Stimulated activated naive CD8-positive, alpha-beta T cell treated with anti-CD3 and anti-CD28 coated beads, Interleukin-15, Interleukin-2, amounts not matched to agents 100 U/mL and 50 U/mL, for 24 hours (primary cell): ENCODE measurements around the gene NABP2.
A peak's percentile ranks its signal among the peaks of the same experiment; 100 is the strongest.
"Not testable (repeated sequence)": the region's sequence is repeated elsewhere in the genome, so short reads cannot be mapped to it uniquely, and the experiment has no call there.

Experiments used
- ATAC-seq: fragments of 150-1000 bp; cut with Tn5 transposase; one replicate; pipeline ENCODE4 v1.10.0; 2021
- DNase-seq: peaks from one replicate; pipeline ENCODE4 v3.0.0; 2021

Gene NABP2

DNA sequence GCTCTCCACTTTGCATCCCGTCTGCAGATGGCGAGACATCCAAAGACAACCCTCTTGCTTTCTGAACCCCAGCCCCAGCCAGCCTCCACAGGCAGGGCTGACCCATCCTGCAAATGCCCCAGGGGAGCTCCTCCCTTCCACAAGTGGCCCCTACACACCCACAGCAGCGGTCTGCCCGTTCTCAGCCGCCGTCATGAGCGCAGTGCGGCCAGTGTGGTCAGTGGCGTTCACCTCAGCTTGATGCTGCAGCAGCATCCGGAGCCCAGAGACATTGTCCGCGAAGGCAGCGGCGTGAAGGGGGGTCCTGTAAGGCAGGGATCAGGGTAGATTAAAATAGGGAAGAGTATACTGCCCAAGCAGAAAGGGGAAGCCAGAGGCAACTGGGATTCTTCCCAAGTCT, 20.4 kb downstream of the NABP2 start:
- ATAC-seq = no peak
- DNase-seq = no peak

DNA sequence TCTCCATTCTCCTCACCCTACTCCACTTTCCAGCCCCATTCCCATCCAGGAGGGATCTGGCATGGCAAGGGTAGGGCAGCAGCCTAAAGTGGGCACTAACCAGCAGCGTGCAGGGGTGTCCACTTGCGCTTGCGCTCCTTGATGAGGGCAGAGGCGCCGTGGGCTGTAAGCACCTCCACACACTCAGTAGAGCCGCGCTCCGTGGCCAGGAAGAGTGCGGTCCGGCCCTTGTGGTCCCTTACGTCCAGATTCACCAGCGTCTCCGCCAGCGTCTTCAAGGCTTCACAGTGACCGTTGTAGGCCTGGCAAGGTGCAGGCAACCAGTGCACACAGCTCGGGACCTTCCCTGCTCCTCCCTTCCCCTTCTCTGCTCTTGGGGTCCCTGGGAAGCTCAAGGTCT, 23.8 kb downstream of the NABP2 start:
- no peak for ATAC-seq

GRCh38 chr12:56248711-56249110, 24.6 kb downstream of the NABP2 start:
- no peak for ATAC-seq
- DNase-seq = no peak

More for the DNA sequence above, 23.8 kb downstream of the NABP2 start:
- no peak for DNase-seq

GRCh38 chr12:56252649-56253048, 28.5 kb downstream of the NABP2 start:
- DNase-seq (no peak), ATAC-seq (no peak)

DNA sequence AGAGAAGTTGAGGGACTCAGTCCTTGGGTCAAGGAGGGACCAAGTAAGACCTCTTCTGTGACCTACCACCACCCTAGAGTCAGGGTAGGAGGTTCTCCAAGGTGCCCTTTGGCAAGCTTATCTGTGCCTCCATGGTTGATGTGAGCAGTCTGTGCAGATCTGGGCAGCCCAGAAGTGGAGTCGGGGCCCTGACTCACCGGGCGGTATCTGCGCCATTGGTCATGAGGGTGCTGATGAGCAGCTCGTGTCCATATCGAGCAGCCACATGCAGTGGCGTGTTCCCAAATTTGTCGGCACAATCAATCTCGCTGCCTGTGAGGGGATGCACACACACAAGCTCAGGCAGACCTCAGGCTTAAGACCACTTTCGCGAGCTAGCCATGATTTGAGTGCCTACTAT, 28.9 kb downstream of the NABP2 start:
- no peak for DNase-seq
- ATAC-seq = no peak

DNA sequence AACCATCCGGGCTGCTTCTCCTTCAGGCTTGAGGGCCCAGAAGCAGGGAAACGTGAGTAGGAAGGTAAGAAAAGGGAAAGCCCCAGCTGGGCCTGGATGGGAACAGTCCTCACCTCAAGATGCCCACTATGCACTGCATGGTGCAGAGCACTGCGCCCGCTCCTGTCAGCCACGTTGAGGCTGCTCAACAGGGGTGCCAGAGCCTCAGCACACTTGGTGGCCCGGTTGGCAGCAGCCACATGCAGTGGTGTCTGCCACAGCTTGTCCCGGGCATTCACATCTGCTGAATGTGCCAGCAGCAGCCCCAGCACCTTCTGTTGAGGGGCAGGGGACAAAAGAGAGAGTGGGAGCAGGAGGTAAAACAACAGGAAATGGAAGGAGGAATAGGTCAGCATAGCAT, 31.5 kb downstream of the NABP2 start:
- ATAC-seq (no peak), DNase-seq (no peak)

- ATAC-seq (no peak), DNase-seq (peak; percentile 14)
These were observed 32.3 kb downstream of the NABP2 start for GRCh38 chr12:56256326-56256960.

DNA sequence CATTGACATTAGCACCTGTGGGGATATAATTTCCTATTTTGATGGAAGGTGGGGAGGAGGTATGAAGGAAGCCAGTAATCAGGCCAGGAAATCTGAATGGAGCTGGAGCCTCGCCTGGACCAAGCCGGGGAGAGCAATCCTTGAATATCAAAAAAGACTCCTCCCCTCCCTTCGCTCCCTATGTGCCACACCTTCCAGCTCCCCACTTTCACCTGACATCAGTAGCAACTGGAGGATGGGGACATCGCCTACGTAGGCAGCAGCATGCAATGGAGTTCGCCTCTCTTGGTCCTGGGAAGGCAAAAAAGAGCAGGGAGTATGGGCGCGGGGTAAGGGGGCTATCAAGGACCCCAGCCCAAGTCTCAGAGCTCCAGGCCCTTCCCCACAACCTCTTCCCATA, 32.9 kb downstream of the NABP2 start:
- DNase-seq (no peak), ATAC-seq (no peak)

- peak; percentile 28 for DNase-seq
- ATAC-seq = peak; percentile 16
These were observed 33.4 kb downstream of the NABP2 start for GRCh38 chr12:56257491-56258067.

- ATAC-seq (peak; percentile 95), DNase-seq (peak; percentile 88)
These were observed 34.1 kb downstream of the NABP2 start, which contains the start of gene ANKRD52 for GRCh38 chr12:56258068-56258819. Gene ANKRD52 (minus strand): TSS chr12:56258384. CDS start chr12:56258269, 115 bp downstream.

GRCh38 chr12:56258820-56259183, 34.7 kb downstream of the NABP2 start:
- ATAC-seq (no peak), DNase-seq (no peak)

- ATAC-seq (no peak), DNase-seq (no peak)
These were observed 36.2 kb downstream of the NABP2 start for GRCh38 chr12:56260380-56260779.

DNA sequence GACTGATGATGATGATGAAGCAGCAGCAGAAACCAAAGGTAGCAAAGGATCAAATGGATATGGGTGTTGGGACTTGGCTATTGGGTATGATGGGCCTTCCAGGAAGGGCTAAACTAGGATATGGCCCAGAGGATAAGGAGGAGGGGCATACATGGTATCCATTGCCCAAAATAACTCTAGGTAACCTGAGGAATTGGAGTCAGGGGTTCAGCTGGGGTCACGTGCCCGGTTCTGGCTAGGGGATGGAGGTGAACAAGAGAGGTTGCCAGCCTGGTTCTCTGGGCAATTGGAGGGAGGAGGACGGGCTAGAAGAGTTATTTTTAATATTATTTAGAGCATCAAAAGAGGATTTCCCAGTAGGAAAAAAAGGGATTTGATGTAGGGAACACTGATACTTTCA, 36.8 kb downstream of the NABP2 start:
- DNase-seq = no peak
- no peak for ATAC-seq

GRCh38 chr12:56261503-56262232, 37.5 kb downstream of the NABP2 start:
- DNase-seq (no peak), ATAC-seq (no peak)

- not testable (repeated sequence) for DNase-seq, ATAC-seq
These were observed 38.8 kb downstream of the NABP2 start for GRCh38 chr12:56262955-56263354.

GRCh38 chr12:56266068-56266692, 42.0 kb downstream of the NABP2 start:
- not testable (repeated sequence) for DNase-seq, ATAC-seq

GRCh38 chr12:56266693-56267442, 42.7 kb downstream of the NABP2 start, which contains the start of gene COQ10A:
Gene COQ10A (plus strand): TSS chr12:56266942. CDS start chr12:56267119, 177 bp downstream.
- ATAC-seq (peak; percentile 93), DNase-seq (peak; percentile 88)

DNA sequence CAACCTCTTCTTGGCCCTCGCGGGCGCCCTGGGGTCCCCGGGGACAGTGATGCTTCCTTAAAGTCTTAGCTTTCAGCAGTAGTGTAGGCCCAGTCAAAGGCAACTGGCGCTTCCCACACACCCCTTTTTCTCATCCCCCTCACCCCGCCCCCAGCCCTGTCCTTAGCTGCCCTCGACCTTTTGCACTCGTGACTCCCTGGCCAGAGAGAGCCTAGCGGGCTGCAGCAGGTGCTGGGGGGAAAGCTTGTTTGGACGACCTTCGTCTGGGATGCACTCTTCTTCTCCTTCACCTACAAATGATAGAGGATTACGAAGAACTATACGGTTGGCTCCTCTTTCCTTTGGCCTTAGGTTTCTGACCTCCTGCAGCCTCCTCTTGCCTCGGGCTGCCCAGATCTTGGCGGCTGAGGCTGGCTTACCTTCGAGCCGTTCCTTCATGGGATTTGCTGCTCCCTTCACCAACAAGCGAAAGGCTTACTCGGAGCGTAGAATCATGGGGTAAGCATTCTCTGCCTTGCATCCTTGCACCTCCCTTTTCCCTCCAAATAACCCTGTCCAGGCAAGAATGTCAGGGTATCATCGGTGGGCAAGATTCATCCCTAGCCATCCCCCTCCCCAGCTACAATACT, 43.4 kb downstream of the NABP2 start:
- ATAC-seq (no peak), DNase-seq (no peak)

- ATAC-seq (no peak), DNase-seq (no peak)
These were observed 46.9 kb downstream of the NABP2 start for GRCh38 chr12:56271031-56271430.

DNA sequence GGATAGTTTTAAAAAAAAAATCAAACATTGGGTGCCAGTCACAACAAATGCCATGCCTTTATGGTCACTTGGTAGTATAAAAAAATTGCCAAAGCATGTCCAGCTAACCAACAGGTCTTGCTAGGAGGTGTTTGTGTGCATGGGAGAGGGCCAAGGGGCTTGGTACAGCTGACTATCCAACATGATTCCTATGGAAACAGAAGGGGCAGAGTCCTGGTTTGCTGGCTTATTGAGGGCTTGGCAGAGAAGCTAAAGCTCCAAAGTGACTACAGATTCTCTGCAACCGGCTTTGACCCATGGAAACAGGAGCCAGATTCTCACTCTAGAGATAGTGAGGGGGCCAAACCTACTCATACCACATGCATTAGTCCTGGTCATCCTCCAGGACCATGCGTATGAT, 48.3 kb downstream of the NABP2 start:
- not testable (repeated sequence) for ATAC-seq, DNase-seq

GRCh38 chr12:56274299-56274698, 50.2 kb downstream of the NABP2 start:
- ATAC-seq = no peak

More at GRCh38 chr12:56274299-56274698, 50.2 kb downstream of the NABP2 start:
- no peak for DNase-seq
